Raji (cell line): Measurements from ENCODE around the gene VRK1.

Experiments used
- POLR2A ChIP-seq: IDR thresholded peaks from 2 replicates; pipeline ENCODE4 v1.6.1; 2011; ENCODE audit warnings: low read depth, low read length, control low read depth; ENCODE audit not compliant: insufficient read depth

VRK1 gene

GRCh38 chr14:96911499-96912149 lies 114.4 kb downstream of the VRK1 start:
- TF ChIP-seq POLR2A: no peak

- no peak for TF ChIP-seq POLR2A
Observed at GRCh38 chr14:96914571-96915128, 117.5 kb downstream of the VRK1 start.

GRCh38 chr14:96915478-96915877 lies 118.3 kb downstream of the VRK1 start:
- TF ChIP-seq POLR2A: no peak

- no peak for TF ChIP-seq POLR2A
Observed at GRCh38 chr14:96916751-96917150, 119.6 kb downstream of the VRK1 start.

GRCh38 chr14:96917442-96917963 lies 120.3 kb downstream of the VRK1 start:
- no peak for TF ChIP-seq POLR2A

- no peak for TF ChIP-seq POLR2A
Observed at GRCh38 chr14:96920023-96920422, 122.8 kb downstream of the VRK1 start.

- no peak for TF ChIP-seq POLR2A
Observed at GRCh38 chr14:96920820-96921219, 123.6 kb downstream of the VRK1 start.

- TF ChIP-seq POLR2A: no peak
Observed at GRCh38 chr14:96922986-96923385, 125.8 kb downstream of the VRK1 start.

GRCh38 chr14:96925422-96925821 lies 128.2 kb downstream of the VRK1 start:
- TF ChIP-seq POLR2A: no peak

- no peak for TF ChIP-seq POLR2A
Observed at GRCh38 chr14:96926001-96926400, 128.8 kb downstream of the VRK1 start.

- no peak for TF ChIP-seq POLR2A
Observed at GRCh38 chr14:96928779-96929380, 131.7 kb downstream of the VRK1 start.

- TF ChIP-seq POLR2A: no peak
Observed at GRCh38 chr14:96929950-96930349, 132.8 kb downstream of the VRK1 start.

GRCh38 chr14:96930526-96930925 lies 133.3 kb downstream of the VRK1 start:
- TF ChIP-seq POLR2A: no peak
